ENCODE data around the gene CRX.
"Not testable (repeated sequence)": the region's sequence is repeated elsewhere in the genome, so short reads cannot be mapped to it uniquely, and the experiment has no call there.

CRX gene

DNA sequence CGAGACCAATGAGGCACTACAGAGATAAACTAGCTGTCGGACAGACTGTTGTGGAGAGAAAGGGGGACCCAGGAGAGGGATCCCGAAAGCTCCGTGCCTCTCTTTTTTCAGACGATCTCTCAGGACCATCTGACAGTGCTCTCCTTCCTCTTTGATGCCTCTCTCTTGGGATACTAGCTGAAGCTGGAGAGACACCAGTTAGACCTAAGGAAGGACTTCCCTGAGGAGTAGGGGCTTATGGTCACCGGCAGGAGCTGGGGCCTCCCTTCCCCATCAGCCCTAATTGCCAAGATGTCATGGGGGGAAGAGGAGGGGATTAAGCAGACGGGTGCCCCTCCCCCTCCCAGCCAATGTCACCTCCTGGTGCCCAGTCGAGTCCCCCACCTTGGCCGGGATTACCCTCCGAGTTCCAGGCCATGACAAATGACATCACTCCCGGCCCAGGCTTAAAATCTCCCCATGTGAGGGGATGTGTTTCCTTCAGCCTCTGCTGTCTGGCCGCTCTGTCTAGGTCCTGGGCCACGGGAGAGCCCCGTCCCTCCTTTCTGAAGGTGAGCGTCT, at the start of gene CRX:
Gene CRX (plus strand): TSS at position 478 of the 561 bp plus-strand sequence. CDS start 12,507 bp downstream, outside the sequence.
- no peak for DNase-seq (ENCODE audit: low read depth in 1 of 2, low spot score in 1 of 2)

DNA sequence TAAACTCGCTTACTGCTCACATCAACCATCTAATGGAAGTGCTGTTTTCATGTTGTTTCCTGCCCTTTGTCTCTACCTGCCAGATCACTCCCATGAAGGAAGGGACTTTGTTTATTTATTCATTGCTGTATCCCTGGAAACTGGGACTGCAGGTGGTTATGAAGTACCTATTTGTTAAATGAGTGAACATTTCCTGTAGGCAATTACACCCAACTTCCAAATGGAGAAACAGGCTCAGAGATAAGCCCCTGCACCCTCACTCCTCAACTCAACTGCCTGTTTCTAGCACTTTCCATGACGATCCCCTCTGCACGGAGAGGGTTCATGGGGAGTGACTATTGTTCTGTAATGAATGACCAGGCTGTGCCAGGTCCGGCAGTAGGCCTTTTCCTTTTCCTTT, 45.2 kb upstream of the CRX start:
- no peak for DNase-seq (ENCODE audit: low read depth in 1 of 2, low spot score in 1 of 2)

DNA sequence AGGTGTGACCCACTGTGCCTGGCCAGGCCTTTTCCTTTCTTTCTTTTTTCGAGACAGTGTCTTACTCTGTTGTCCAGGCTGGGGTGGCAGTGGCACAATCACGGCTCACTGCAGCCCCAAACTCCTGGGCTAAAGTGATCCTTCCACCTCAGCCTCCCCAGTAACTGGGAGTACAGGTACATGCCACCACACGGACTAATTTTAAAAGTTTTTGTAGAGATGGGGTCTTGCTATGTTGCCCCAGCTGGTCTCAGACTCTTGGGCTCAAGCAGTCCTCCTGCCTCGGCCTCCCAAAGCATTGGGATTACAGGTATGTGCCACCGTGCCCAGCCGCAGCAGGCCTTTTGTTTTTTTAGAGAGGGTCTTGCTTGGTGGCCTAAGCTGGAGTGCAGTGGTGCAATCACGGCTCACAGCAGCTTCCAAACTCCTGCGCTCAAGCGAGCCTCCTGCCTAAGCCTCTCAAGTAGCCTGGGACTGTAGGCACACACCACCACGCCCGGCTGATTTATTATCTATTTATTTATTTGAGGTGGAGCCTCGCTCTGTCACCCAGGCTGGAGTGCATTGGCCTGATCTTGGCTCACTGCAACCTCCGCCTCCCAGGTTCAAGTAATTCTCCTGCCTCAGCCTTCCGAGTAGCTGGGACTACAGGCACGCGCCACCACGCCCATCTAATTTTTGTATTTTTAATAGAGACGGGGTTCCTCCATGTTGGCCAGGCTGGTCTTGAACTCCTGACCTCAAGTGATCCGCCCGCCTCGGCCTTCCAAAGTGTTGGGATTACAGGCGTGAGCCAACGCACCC, 44.3 kb upstream of the CRX start:
- DNase-seq (ENCODE audit: low read depth in 1 of 2, low spot score in 1 of 2), result not testable (repeated sequence)

DNA sequence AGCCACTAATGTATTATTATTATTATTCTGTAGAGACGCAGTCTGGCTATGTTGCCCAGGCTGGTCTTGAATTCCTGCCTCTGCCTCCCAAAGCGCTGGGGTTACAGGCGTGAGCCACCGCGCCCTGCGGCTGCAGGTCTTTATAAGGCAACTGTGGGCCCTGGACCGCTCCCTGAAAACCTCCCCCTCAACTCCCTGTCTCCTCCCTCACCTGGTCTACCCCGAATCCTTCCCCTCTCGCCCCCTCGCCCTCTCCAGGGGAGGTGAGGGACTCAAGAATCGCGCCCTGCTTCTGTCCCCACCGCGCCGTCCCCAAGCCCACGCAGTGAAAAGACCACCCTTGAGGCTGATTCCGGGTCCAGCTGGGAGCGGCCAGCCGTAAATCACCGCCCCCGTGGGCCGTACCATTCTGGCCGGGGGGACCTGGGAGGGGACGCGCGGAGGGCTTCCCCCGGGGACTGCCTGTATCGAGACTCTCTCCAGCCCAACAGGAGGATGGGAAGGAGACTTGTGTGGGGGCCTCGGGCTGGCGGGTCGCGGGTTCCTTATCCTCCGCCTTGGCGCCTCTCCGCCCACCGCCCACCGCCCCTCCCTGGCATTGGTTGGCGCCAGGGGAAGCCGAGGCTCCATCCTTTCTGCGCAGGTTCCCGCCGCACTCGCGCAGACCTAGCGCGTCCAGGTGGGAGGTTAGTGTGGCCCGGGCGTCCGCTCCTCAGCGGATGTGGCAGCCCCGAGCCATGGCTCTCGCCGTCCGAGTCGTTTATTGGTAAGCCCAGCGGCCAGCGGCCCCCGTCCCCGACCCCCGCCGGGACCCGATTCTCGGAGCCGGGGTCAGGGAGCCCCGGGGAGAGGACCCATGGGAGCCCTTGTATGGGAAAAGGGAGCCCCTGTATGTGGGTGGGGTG, 43.4 kb upstream of the CRX start, which contains the start of gene SELENOW:
Gene SELENOW (plus strand): TSS at position 655 of the 905 bp plus-strand sequence. CDS start 83 bp downstream, at position 738.
- peak; percentile 59 to 62 for DNase-seq (ENCODE audit: low read depth in 1 of 2, low spot score in 1 of 2)

DNA sequence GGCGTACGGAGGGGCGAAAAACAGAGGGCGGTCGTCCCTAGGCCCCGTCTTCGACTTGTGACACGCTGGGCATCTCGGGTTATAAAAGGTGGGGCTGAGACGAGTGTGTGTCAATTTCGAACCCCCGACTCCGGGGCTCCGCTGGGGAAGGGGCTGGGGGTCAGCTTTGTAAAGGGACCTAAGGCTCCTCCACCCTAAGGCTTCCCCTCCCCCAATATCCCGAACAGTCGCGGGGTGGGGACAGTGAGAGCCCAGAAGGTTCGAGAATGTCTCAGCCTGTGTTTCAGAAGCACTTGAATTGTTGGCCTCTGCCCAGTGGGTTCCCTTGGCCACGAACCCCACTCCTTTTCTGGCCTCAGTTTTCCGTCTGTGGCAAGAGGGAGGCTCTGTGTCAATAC, 42.8 kb upstream of the CRX start:
- no peak for DNase-seq (ENCODE audit: low read depth in 1 of 2, low spot score in 1 of 2)

DNA sequence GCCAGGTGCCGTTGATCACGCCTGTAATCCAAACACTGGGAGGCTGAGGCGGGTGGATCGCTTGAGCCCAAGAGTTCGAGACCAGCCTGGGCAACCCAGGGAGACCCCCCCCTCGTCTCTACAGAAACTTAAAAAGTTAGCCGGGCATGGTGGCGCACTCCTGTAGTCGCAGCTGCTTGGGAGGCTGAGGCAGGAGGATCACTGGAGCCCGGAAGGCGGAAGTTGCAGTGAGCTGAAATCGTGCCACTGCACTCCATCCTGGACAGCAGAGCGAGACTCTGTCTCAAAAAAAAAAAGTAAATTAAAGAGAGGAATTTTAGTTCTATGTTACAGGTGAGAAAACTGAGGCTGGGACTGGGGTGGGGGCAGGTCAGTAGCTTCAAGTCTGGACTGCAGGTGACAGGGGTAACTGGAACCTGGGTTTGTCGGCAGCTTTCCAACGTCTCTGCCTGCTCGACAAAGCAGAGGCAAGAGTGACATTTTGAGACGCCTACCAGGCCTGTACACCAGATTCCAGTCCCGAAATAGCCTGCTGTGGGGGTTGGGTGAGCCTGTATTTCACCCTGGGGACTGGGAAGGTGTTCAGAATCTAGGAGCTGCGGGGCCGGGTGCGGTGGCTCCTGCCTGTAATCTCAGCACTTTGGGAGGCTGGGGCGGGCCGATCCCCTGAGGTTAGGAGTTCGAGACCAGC, 42.1 kb upstream of the CRX start:
- no peak for DNase-seq (ENCODE audit: low read depth in 1 of 2, low spot score in 1 of 2)

DNA sequence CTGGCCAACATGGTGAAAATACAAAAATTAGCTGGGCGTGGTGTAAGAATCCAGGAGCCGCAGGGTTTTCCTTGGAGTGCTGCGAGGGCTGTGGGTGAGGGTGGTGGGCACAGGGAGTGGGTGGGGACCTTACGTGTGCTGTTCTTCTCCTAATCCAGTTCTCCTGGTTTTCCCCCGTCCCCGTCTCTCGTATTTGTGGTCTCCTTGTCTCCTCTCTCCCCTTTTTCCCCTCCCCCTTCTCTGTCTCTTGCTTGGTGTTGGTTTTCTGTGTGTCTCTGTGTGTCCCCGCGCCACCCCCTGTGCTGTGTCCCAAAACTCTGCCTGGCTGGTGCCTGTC, 41.6 kb upstream of the CRX start:
- DNase-seq (ENCODE audit: low read depth in 1 of 2, low spot score in 1 of 2), result no peak

DNA sequence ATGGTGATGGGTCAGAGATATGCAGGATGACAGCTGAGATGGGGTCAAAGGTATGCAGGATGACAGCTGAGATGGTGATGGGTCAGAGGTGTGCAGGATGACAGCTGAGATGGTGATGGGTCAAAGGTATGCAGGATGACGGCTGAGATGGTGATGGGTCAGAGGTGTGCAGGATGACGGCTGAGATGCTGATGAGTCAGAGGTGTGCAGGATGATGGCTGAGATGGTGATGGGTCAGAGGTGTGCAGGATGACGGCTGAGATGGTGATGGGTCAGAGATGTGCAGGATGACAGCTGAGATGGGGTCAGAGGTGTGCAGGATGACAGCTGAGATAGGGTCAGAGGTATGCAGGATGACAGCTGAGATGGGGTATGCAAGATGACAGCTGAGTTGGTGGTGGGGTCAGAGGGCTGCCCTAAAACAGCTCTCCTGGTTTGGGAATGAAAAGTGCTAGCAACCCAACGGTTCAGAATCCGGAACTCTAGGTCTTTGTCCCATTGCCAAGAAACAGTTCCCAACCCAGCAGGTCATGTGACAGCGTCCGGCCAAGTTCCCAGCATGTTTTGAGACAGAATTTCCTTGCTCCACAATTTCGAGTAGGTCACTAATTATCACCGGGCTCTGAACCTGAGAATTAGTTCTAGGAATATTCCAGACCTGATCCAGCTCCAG, 40.0 kb upstream of the CRX start:
- DNase-seq (ENCODE audit: low read depth in 1 of 2, low spot score in 1 of 2), result no peak

DNA sequence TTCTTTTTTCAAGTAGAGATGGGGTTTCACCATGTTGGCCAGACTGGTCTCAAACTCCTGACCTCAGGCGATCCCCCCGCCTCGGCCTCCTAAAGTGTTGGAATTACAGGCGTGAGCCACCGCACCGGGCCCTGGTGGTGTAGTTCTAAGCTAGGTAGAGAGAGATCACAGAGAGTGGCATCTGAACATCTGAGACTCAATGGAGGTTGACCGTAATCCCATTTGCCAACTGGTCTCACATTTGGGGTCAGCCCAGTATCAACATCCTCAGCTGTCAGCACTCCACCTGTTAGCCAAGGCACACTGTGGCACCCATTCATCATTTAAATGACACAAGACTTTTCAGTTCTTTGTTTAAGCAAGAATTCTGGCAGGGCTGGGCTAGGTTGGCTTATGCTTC, 35.2 kb upstream of the CRX start:
- no peak for DNase-seq (ENCODE audit: low read depth in 1 of 2, low spot score in 1 of 2)

DNA sequence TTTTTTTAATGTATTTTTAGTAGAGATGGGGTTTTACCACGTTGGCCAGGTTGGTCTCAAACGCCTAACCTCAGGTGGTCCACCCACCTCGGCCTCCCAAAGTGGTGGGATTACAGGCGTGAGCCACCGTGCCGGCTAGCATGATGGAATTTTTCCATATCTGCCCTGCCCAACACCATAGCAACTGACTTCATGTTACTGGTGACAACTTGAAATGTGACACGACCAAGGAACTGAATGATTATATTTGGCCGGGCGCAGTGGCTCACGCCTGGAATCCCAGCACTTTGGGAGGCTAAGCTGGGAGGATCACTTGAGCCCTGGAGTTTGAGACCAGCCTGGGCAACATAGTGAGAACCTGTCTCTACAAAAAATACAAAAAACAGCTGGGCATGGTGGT, 34.4 kb upstream of the CRX start:
- not testable (repeated sequence) for DNase-seq (ENCODE audit: low read depth in 1 of 2, low spot score in 1 of 2)

DNA sequence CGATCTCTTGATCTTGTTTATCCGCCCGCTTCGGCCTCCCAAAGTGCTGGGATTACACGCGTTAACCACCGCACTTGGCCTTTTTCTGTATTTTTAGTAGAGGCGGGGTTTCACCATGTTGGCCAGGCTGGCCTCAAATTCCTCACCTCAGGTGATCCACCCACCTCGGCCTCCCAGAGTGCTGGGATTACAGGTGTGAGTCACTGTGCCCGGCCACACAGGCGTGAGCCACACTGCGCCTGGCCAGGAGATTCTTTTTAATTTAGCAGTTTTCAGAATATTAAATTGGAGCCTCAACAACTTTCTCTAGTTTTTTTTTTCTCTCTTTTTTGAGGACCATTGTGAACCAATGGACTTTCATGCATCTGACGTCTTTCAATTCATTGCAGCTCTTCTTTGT, 31.9 kb upstream of the CRX start:
- DNase-seq (ENCODE audit: low read depth in 1 of 2, low spot score in 1 of 2), result not testable (repeated sequence)

DNA sequence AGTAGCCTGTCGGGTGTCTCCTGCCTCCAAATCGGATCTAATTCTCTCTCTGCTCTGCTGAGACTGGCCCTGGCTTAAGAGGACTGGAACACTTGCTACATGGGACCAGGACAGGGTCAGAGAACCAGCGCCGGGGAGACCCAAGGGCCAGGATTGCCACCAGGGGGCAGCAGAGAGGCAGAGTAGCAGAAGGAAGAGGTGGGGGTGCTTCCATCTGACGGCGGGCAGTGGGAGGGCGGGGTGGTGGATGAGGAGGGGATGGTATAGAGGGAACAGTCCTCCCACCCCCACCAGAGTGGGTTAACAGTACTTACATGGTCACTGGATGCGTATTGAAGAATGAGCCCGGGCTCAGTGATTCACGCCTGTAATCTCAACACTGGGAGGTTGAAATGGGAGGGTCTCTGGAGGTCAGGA, 31.3 kb upstream of the CRX start:
- peak; percentile 77 to 84 for DNase-seq (ENCODE audit: low read depth in 1 of 2, low spot score in 1 of 2)

DNA sequence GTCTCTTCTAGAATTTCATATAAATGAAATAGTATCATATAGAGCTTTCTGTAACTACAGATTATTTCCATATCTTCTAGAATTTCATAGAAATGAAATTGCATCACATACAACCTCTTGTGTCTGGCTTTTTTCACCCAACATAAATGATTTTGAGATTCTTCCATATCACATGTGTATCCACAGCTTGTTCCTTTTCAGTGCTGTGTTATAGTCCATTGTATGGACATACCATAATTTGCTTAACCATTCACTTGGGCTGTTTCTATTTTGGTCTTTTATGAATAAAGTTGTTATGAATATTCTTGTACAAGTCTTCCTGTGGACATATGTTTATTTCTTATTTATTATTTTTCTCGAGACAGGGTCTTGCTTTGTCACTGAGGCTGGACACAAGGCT, 29.1 kb upstream of the CRX start:
- no peak for DNase-seq (ENCODE audit: low read depth in 1 of 2, low spot score in 1 of 2)

DNA sequence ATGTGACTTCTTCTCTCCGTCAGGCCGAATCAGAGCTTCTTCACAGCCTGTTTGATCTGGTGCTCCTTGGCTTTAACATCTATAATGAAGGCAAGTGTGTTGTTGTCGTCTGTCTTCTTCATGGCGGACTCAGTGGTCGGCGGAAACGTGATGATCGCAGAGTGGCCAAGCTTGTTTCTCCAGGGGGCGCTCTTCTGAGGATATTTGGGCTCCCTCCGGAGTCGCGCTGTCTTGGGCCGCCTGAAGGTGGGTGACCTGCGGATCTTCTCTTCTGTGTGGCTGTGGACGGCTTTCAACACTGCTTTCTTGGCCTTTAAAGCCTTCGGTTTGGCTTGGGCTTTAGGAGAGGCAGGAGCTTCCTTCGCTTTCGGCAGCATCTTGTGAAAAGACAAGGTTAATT, 27.2 kb upstream of the CRX start:
- no peak for DNase-seq (ENCODE audit: low read depth in 1 of 2, low spot score in 1 of 2)

DNA sequence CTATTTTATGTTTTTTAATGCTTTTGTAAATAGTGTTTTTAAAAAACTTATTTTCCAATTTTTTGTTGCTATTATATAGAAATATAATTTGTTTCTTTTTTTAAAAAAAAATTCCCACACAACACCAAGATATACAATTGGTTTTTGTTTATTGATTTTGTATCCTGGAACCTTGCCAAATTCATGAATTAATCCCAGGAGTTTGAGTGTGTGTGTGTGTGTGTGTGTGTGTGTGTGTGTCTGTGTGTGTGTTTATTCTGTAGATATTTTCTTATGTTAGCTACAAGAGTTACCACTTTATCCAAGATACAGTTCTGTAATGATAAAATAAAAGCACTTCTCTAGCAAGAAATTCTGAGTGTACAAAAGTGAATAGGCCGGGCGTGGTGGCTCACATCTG, 25.0 kb upstream of the CRX start:
- no peak for DNase-seq (ENCODE audit: low read depth in 1 of 2, low spot score in 1 of 2)

DNA sequence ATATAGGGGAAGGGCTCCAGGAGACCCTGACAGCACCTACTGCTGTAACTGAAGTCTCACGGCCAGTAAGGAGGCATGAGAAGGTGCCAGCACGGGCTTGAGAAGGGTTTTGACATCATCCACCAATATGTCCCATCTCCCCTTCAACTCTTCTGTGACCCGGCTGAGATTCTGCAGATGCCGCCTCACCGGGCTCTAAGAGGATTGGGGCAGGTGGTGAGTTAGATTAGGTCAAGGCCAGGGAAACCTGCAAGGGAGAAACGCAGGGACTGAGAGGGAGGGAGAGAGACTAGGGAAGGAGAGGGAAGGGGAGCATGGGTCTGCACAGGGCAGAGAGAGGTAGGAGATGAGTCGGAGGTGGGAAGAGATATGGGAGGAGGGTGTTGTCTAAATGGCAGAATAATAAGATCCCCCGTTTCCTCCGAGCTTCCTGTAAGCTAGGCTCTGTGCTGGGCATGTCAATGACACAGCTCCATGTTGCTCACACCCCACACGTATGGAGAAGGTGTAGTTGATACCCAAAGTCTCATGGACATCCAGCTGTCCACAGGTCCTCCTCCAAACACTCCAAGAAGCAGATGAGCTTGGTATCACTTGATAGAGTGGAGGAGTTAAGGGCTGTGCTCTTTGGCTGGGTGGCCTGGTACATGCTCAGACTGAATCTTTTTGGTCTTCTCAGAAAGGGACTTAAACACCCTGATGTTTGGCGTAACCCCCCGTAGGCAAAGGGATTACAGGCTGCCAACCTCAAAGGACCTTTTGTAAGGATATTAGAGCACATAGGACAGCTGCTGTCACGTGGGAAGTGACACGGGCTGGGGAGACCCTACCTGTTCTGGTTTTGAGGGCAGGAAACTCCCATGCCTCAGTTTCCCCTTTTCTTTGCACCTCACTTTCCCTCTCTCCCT, 23.5 kb upstream of the CRX start:
- no peak for DNase-seq (ENCODE audit: low read depth in 1 of 2, low spot score in 1 of 2)

DNA sequence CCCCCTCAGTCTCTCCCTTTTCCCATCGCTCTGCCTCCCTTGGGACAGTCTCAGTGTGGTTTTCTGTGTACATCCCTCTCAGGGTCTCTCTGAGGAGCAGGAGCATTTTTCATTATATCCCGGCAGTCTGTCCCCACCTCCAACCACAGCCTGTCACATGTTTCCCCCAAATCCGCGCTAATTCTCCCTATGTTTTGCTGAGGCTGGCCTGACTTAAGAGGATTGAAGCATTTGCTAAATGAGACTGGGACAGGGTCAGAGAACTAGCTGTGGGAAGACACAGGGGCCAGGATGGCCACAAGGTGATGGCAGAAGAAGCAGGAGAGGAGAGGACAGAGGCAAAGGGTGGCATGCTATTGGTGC, 22.9 kb upstream of the CRX start:
- DNase-seq (ENCODE audit: low read depth in 1 of 2, low spot score in 1 of 2), result no peak

DNA sequence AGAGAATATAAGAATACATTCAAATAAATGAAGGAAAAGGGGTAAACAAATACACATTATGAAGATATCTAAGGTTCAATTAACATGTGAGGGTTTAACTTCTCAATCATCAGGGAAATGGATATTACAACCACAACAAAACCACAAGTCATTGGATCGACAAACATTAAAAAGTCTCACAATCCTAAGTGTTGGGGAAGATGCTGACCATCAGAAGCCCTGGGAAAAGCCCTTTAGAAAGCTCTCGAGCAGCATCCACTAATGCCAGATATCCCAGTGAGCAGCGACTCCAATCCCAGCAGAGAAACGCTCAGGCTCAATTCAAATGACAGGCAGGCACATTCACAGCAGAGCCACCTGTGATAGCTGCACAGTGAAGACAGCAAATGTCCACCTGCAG, 20.5 kb upstream of the CRX start:
- no peak for DNase-seq (ENCODE audit: low read depth in 1 of 2, low spot score in 1 of 2)

DNA sequence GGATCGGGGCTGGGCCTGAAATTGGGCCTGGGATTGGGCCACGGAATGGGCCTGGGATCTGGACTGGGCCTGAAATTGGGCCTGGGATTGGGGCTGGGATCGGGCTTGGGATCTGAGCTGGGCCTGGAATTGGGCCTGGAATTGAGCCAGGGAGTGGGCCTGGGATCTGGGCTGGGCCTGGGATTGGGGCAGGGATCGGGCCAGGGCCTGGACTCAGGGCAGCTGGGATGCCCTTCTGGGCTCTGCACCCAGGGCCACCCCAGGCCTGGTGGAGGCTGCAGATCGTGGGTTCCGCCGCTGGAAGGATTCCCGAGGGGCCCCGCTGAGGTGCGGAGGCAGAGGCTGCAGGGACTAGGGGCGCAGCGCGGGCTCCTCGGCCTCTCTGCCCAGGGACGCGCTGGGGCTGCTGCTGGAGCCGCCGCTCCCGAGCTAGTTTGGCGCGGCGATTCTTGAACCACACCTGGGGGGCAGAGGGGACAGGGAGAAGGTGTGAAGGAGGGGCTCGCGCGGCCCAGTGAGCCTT, 19.2 kb upstream of the CRX start:
- no peak for DNase-seq (ENCODE audit: low read depth in 1 of 2, low spot score in 1 of 2)

DNA sequence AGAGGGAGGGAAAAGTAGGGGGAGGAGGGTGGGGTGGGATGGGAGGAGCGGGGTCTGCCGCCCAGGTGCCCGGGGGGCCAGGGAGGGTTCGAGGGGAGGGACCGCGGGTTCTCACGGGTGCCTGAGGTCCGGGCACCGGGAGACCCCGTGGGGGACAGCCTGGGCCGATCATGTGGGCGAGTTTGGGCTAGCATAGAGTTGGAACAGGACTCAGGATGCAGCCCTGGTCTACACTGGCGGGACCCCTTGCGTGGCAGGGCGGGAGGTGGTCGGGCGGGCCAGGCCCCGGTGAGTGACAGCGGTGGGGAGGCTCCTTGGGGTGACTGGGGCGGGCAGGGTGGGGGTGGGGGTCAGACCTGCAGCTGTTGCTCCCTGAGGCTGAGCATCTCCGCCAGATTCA, 18.6 kb upstream of the CRX start:
- not testable (repeated sequence) for DNase-seq (ENCODE audit: low read depth in 1 of 2, low spot score in 1 of 2)

Measured in activated T-helper 1 cell treated with anti-CD3 and anti-CD28 coated beads, Interleukin-2, amount 50 U/mL, for 16 hours (primary cell).